SK-N-SH (cell line): ENCODE results near the gene CELF4.

ENCODE experiments used
- CHD2 ChIP-seq: fragments of 150-350 bp; IDR thresholded peaks from 2 replicates; pipeline ENCODE4 v1.6.1; 2018; ENCODE audit warnings: low read length; ENCODE audit not compliant: partially characterized antibody
- CTCF ChIP-seq: fragments of 200-600 bp; sonication (generic); IDR thresholded peaks from 2 replicates; pipeline ENCODE4 v1.6.1; 2017; ENCODE audit warnings: antibody characterized with exemption, mild to moderate bottlenecking, moderate library complexity
- EP300 ChIP-seq, 2 experiments: IDR thresholded peaks; 2 replicates each; pipeline versions ENCODE4 v1.4.0 to v1.6.1; 2012; ENCODE audit warnings: borderline replicate concordance in 1 of 2, low read depth in 1 of 2, low read length in 1 of 2
- POLR2AphosphoS5 ChIP-seq: IDR thresholded peaks from 2 replicates; pipeline ENCODE4 v1.6.1; 2012; ENCODE audit warnings: low read depth, low read length
- TEAD4 ChIP-seq: IDR thresholded peaks from 2 replicates; pipeline ENCODE4 v1.4.0; 2012; ENCODE audit warnings: mild to moderate bottlenecking, borderline replicate concordance; ENCODE audit not compliant: insufficient read depth
- USF1 ChIP-seq: IDR thresholded peaks from 2 replicates; pipeline ENCODE4 v1.4.0; 2012; ENCODE audit warnings: low read depth, borderline replicate concordance
- USF2 ChIP-seq: fragments of 150-350 bp; IDR thresholded peaks from 2 replicates; pipeline ENCODE4 v1.6.1; 2017; ENCODE audit warnings: antibody characterized with exemption, low read length, low read depth, borderline replicate concordance

- TF ChIP-seq CTCF, result no peak
- TF ChIP-seq EP300 (IDR thresholded peaks at IDR 0.05; ENCODE audit: borderline replicate concordance in 1 of 2, low read depth in 1 of 2, low read length in 1 of 2), result no peak
- no peak for TF ChIP-seq USF2
- no peak for TF ChIP-seq CHD2
- no peak for TF ChIP-seq USF1
- no peak for TF ChIP-seq TEAD4
- no peak for TF ChIP-seq POLR2AphosphoS5
These were observed 228.9 kb downstream of the CELF4 start for GRCh38 chr18:37336568-37337285.
